Measurements from ENCODE around the gene ERLEC1.

Gene ERLEC1

DNA sequence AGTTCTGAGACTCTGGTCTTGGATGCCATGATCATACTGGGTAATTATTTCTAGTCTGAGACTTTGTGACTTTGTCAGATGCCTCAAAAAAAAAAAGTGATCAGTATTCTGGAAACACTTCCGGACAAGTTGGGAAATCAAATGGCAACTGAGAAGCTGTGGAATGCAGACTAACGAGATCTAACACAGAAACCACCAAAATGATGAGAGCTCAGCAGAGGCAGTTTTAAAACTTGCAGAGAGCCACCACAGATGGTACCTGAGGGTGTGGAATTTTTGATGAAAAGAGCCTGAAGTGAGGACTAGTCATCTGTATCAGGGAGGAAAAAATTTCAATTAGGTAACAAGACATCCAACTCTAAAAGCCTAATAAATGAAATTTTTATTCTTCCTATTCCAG lies 78.4 kb downstream of the ERLEC1 start:
- no peak for DNase-seq (ENCODE audit: low spot score)
- Histone ChIP-seq H3K27ac (no peak overlapping the region), H3K4me3 (no peak overlapping the region)
- TF ChIP-seq, protein P1, sequence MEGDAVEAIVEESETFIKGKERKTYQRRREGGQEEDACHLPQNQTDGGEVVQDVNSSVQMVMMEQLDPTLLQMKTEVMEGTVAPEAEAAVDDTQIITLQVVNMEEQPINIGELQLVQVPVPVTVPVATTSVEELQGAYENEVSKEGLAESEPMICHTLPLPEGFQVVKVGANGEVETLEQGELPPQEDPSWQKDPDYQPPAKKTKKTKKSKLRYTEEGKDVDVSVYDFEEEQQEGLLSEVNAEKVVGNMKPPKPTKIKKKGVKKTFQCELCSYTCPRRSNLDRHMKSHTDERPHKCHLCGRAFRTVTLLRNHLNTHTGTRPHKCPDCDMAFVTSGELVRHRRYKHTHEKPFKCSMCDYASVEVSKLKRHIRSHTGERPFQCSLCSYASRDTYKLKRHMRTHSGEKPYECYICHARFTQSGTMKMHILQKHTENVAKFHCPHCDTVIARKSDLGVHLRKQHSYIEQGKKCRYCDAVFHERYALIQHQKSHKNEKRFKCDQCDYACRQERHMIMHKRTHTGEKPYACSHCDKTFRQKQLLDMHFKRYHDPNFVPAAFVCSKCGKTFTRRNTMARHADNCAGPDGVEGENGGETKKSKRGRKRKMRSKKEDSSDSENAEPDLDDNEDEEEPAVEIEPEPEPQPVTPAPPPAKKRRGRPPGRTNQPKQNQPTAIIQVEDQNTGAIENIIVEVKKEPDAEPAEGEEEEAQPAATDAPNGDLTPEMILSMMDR (IDR thresholded peaks at IDR 0.05), result no peak

DNA sequence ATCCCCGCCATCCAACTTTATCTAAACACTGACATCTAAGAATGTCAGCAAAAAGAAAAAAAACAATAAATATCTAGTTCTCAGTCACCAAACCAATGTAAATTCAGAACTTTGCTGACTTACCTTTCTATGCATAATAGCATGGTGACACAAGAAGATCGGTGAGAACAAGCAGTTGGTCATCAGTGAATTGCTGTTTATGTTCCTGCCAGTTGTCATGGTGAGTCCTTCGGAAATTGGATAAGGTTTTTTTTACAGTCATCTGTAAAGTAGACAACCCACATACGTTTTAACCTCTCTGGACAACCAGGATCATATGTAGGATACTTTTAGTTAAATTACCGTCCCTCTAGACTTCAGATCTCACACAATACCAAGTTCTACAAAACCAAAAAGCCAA lies 79.1 kb downstream of the ERLEC1 start:
- DNase-seq (ENCODE audit: low spot score), result no peak
- TF ChIP-seq, protein P1 (IDR thresholded peaks at IDR 0.05), result no peak
- no peak overlapping the region for H3K27ac ChIP-seq
- H3K4me3 ChIP-seq, result no peak overlapping the region

DNA sequence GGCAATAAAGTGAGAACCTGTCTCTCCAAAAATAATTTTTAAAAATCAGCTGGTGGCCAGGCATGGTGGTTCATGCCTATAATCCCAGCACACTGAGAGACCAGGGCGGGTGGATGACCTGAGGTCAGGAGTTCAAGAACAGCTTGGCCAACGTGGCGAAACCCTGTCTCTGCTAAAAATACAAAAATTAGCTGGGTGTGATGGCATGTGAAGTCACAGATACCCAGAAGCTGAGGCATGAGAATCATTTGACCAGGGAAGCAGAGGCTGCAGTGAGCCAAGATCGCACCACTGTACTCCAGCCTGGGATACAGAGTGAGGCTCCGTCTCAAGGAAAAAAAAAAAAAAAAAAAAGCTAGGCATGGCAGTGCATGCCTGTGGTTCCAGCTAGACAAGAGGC lies 80.3 kb downstream of the ERLEC1 start:
- Histone ChIP-seq H3K4me3 (no peak overlapping the region), H3K27ac (no peak overlapping the region)
- TF ChIP-seq, protein P1 (IDR thresholded peaks at IDR 0.05), result no peak
- DNase-seq (ENCODE audit: low spot score), result no peak

DNA sequence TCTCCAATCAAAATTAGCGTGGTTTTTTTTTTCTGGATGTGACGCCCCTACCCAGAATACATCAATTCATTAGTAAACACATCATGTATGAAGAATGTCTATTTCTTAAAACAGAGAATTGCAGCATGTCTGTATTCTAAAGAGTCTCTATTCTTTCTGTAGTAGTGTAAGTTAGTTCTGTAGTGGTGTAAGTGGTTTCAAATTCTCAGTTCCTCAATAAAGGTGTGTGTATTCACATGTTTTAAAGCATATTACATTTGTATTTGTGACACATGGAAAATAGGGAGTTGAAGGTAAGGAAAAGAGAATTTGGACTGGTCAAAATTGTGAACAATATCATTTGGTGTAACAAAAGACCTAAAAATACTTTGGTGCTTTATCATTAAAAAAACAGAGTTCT lies 80.9 kb downstream of the ERLEC1 start:
- TF ChIP-seq, protein P1 (IDR thresholded peaks at IDR 0.05), result no peak
- DNase-seq (ENCODE audit: low spot score), result no peak
- no peak overlapping the region for H3K27ac ChIP-seq
- no peak overlapping the region for H3K4me3 ChIP-seq

Data from coronary artery (tissue), 2 donors.